Measurements from ENCODE around the gene TCF3. TPM values are rescaled to one million over a fixed set of nuclear protein-coding genes. Genes with fewer than 3 reads are reported as not detected.

Gene TCF3
- total RNA-seq, 2 donors from 2014 or later, result 46.9 to 47.4 TPM

- H3K4me3 Mint-ChIP-seq, result no peak overlapping the region
- ATAC-seq, result no peak
- peak overlapping the region; percentile 16 for H3K27ac Mint-ChIP-seq
- H3K9me3 ChIP-seq (ENCODE audit: control insufficient read depth, low read length, poor library complexity, severe bottlenecking), result no peaks in the 10 kb centered on the region
- no peaks in the 10 kb centered on the region for H3K36me3 Mint-ChIP-seq (ENCODE audit: low read depth)
- no peak for DNase-seq
- H3K4me1 Mint-ChIP-seq, result peaks cover 7% of the 10 kb centered on the region
- no peaks in the 10 kb centered on the region for H3K27me3 Mint-ChIP-seq
These were observed 29.9 kb downstream of the TCF3 start for GRCh38 chr19:1622541-1622940.

GRCh38 chr19:1622007-1622406, 30.4 kb downstream of the TCF3 start:
- H3K4me1 Mint-ChIP-seq, result peaks cover 9% of the 10 kb centered on the region
- no peak overlapping the region for H3K4me3 Mint-ChIP-seq
- H3K9me3 ChIP-seq (ENCODE audit: control insufficient read depth, low read length, poor library complexity, severe bottlenecking), result no peaks in the 10 kb centered on the region
- ATAC-seq, result no peak
- no peak for DNase-seq
- no peaks in the 10 kb centered on the region for H3K27me3 Mint-ChIP-seq
- H3K36me3 Mint-ChIP-seq (ENCODE audit: low read depth), result no peaks in the 10 kb centered on the region
- H3K27ac Mint-ChIP-seq, result no peak overlapping the region

- no peak for DNase-seq
- ATAC-seq, result no peak
- Mint-ChIP-seq H3K27ac (no peak overlapping the region), H3K4me3 (no peak overlapping the region), H3K4me1 (peaks cover 12% of the 10 kb centered on the region), H3K36me3 (ENCODE audit: low read depth) (no peaks in the 10 kb centered on the region), H3K27me3 (no peaks in the 10 kb centered on the region)
- H3K9me3 ChIP-seq (ENCODE audit: control insufficient read depth, low read length, poor library complexity, severe bottlenecking), result no peaks in the 10 kb centered on the region
These were observed 30.8 kb downstream of the TCF3 start for GRCh38 chr19:1621574-1621973.

- no peaks in the 10 kb centered on the region for H3K9me3 ChIP-seq (ENCODE audit: control insufficient read depth, low read length, poor library complexity, severe bottlenecking)
- Mint-ChIP-seq H3K4me3 (no peak overlapping the region), H3K4me1 (peaks cover 13% of the 10 kb centered on the region), H3K27me3 (no peaks in the 10 kb centered on the region), H3K27ac (no peak overlapping the region), H3K36me3 (ENCODE audit: low read depth) (no peaks in the 10 kb centered on the region)
- DNase-seq (no peak), ATAC-seq (no peak)
These were observed 31.4 kb downstream of the TCF3 start for GRCh38 chr19:1621021-1621420.

GRCh38 chr19:1620502-1620901, 31.9 kb downstream of the TCF3 start:
- DNase-seq (no peak), ATAC-seq (no peak)
- Mint-ChIP-seq H3K27ac (no peak overlapping the region), H3K36me3 (ENCODE audit: low read depth) (no peaks in the 10 kb centered on the region), H3K4me1 (peaks cover 13% of the 10 kb centered on the region), H3K27me3 (no peaks in the 10 kb centered on the region), H3K4me3 (no peak overlapping the region)
- no peaks in the 10 kb centered on the region for H3K9me3 ChIP-seq (ENCODE audit: control insufficient read depth, low read length, poor library complexity, severe bottlenecking)

GRCh38 chr19:1619703-1620102, 32.7 kb downstream of the TCF3 start:
- Mint-ChIP-seq H3K36me3 (ENCODE audit: low read depth) (no peaks in the 10 kb centered on the region), H3K27ac (no peak overlapping the region)

GRCh38 chr19:1619094-1619439, 33.3 kb downstream of the TCF3 start:
- ATAC-seq (no peak), DNase-seq (no peak)
- no peaks in the 10 kb centered on the region for H3K9me3 ChIP-seq (ENCODE audit: control insufficient read depth, low read length, poor library complexity, severe bottlenecking)
- Mint-ChIP-seq H3K4me1 (peaks cover 13% of the 10 kb centered on the region), H3K4me3 (no peak overlapping the region), H3K36me3 (ENCODE audit: low read depth) (no peaks in the 10 kb centered on the region), H3K27me3 (no peaks in the 10 kb centered on the region), H3K27ac (no peak overlapping the region)

More at GRCh38 chr19:1619703-1620102, 32.7 kb downstream of the TCF3 start:
- no peak for ATAC-seq
- Mint-ChIP-seq H3K4me1 (peaks cover 13% of the 10 kb centered on the region), H3K4me3 (no peak overlapping the region), H3K27me3 (no peaks in the 10 kb centered on the region)
- H3K9me3 ChIP-seq (ENCODE audit: control insufficient read depth, low read length, poor library complexity, severe bottlenecking), result no peaks in the 10 kb centered on the region
- no peak for DNase-seq

- Mint-ChIP-seq H3K4me3 (no peak overlapping the region), H3K27ac (peak overlapping the region; percentile 27), H3K36me3 (ENCODE audit: low read depth) (no peaks in the 10 kb centered on the region), H3K4me1 (peaks cover 13% of the 10 kb centered on the region), H3K27me3 (no peaks in the 10 kb centered on the region)
- DNase-seq, result no peak
- peak; percentile 64 for ATAC-seq
- H3K9me3 ChIP-seq (ENCODE audit: control insufficient read depth, low read length, poor library complexity, severe bottlenecking), result no peaks in the 10 kb centered on the region
These were observed 34.0 kb downstream of the TCF3 start for GRCh38 chr19:1618157-1619093.

GRCh38 chr19:1616875-1617274, 35.5 kb downstream of the TCF3 start:
- no peaks in the 10 kb centered on the region for H3K36me3 Mint-ChIP-seq (ENCODE audit: low read depth)
- no peaks in the 10 kb centered on the region for H3K27me3 Mint-ChIP-seq
- H3K4me1 Mint-ChIP-seq, result peaks cover 15% of the 10 kb centered on the region
- no peaks in the 10 kb centered on the region for H3K9me3 ChIP-seq (ENCODE audit: control insufficient read depth, low read length, poor library complexity, severe bottlenecking)
- peak; percentile 46 for ATAC-seq
- H3K4me3 Mint-ChIP-seq, result no peak overlapping the region
- peak overlapping the region; percentile 3 for H3K27ac Mint-ChIP-seq
- no peak for DNase-seq

GRCh38 chr19:1616396-1616795, 36.0 kb downstream of the TCF3 start:
- Mint-ChIP-seq H3K27me3 (no peaks in the 10 kb centered on the region), H3K4me1 (peaks cover 15% of the 10 kb centered on the region), H3K27ac (no peak overlapping the region), H3K36me3 (ENCODE audit: low read depth) (no peaks in the 10 kb centered on the region), H3K4me3 (no peak overlapping the region)
- DNase-seq (no peak), ATAC-seq (no peak)
- H3K9me3 ChIP-seq (ENCODE audit: control insufficient read depth, low read length, poor library complexity, severe bottlenecking), result no peaks in the 10 kb centered on the region

- peaks cover 15% of the 10 kb centered on the region for H3K4me1 Mint-ChIP-seq
- DNase-seq, result no peak
- no peak overlapping the region for H3K27ac Mint-ChIP-seq
- no peaks in the 10 kb centered on the region for H3K9me3 ChIP-seq (ENCODE audit: control insufficient read depth, low read length, poor library complexity, severe bottlenecking)
- H3K36me3 Mint-ChIP-seq (ENCODE audit: low read depth), result no peaks in the 10 kb centered on the region
- no peak overlapping the region for H3K4me3 Mint-ChIP-seq
- no peaks in the 10 kb centered on the region for H3K27me3 Mint-ChIP-seq
- ATAC-seq, result no peak
These were observed 37.2 kb downstream of the TCF3 start for GRCh38 chr19:1615156-1615765.

GRCh38 chr19:1613808-1614570, 38.4 kb downstream of the TCF3 start:
- no peak overlapping the region for H3K27ac Mint-ChIP-seq
- H3K36me3 Mint-ChIP-seq (ENCODE audit: low read depth), result no peaks in the 10 kb centered on the region

GRCh38 chr19:1613146-1613545, 39.3 kb downstream of the TCF3 start:
- Mint-ChIP-seq H3K27ac (no peak overlapping the region), H3K4me3 (no peak overlapping the region), H3K36me3 (ENCODE audit: low read depth) (no peaks in the 10 kb centered on the region), H3K27me3 (no peaks in the 10 kb centered on the region), H3K4me1 (peaks cover 22% of the 10 kb centered on the region)
- H3K9me3 ChIP-seq (ENCODE audit: control insufficient read depth, low read length, poor library complexity, severe bottlenecking), result no peaks in the 10 kb centered on the region
- ATAC-seq (no peak), DNase-seq (no peak)

More at GRCh38 chr19:1613808-1614570, 38.4 kb downstream of the TCF3 start:
- ATAC-seq, result no peak
- H3K4me3 Mint-ChIP-seq, result no peak overlapping the region
- no peaks in the 10 kb centered on the region for H3K9me3 ChIP-seq (ENCODE audit: control insufficient read depth, low read length, poor library complexity, severe bottlenecking)
- no peaks in the 10 kb centered on the region for H3K27me3 Mint-ChIP-seq
- DNase-seq, result no peak
- peaks cover 21% of the 10 kb centered on the region for H3K4me1 Mint-ChIP-seq
